HT-29 (cell line): ENCODE data around the gene RGS12. TPM values are rescaled to one million over a fixed set of nuclear protein-coding genes. Genes with fewer than 3 reads are reported as not detected.
"Not testable (repeated sequence)": the region's sequence is repeated elsewhere in the genome, so short reads cannot be mapped to it uniquely, and the experiment has no call there.

ENCODE experiments used
- DNase-seq: peaks from one replicate; pipeline ENCODE4 v3.0.0-alpha.2; 2015; ENCODE audit warnings: low spot score
- total RNA-seq: library from RNA; depleted of rRNA; stranded (reverse); fragments of >200 nt; shearing (Covaris generic); gene quantifications from 2 replicates; pipeline ENCODE4 v1.2.3, GENCODE V29; 2014

The RGS12 gene
- total RNA-seq, 1 experiment from 2014 or later = 7.1 TPM

DNA sequence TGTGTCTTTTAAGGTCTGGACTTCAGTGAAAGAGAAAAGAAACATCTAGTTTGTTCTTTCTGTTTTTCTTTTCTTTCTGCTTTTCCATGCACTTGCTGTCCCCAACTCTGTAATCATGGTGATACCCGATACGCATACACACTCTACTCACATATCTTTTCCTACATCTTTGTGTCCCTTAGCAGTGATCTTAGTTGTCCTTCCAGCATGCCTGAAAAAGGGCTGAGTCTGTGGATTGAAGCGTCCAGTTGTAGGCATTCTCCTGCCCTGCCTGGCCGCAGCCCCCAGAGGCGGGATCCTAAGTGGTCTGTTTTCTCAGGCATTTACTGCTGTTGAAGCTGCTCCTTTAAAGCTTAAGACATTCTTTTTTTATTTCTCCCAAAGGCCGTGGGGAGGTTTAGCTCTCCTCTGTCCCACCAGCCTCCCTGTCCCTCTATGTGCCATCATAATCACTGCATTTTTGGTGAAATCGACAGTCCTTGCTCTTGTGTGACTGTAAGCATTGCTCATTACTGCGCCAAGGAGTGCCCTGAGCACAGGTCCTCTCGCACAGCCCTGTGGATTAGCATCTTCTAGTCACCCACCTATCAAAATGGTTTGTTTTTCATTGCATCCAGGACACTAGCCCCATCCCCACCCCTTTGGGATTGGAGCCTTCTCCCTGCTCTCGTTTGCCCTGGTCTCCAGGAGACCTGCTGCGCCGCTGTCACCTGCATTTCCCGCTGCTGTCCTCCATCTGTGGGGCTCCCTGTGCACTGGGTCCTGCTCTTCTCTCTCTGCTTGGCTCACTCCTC lies 4.4 kb downstream of the RGS12 start:
- no peak for DNase-seq

DNA sequence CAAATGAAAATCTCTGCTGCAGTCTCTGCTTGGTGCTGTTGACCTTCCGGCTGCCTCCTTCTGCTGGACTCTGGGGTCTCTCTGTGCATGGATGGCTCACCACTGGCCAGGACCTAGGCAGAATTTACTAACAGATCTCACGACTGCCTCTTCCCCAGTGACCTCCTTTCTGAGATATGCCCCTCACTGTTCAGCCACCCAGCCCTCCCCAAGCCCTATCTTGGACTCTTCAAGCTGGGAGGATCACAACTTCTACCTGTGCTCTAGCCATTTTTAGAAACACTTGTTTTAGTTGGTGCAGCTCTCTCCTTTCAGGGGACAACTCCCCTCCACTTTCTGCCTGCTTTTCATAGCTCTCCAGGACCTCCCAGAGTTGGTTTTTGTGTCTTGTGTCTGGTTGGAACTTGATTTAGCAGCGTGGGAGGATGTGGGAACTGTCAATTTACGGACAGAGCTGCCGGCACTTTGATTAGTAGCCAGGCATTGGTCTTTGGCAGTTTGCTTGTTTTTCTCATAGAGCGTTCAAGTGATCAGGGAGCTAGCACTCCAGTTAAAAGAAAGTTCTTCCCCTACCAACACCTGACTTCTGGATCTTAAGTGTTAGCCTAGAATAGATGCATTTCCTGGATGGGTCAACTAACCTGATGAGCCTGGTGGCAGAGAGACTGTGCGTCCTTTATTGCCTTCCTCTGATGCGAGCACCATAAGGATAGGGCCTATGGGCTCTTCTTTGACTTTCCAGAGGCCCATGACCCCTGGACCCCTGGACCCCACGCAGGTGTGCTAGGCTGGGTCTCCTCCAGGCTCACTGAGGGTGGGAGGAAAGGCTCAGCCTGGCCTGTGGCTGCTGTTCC lies 6.5 kb downstream of the RGS12 start:
- no peak for DNase-seq

- no peak for DNase-seq
Measured at GRCh38 chr4:3299976-3300671, 7.3 kb downstream of the RGS12 start.

- not testable (repeated sequence) for DNase-seq
Measured at GRCh38 chr4:3300882-3301281, 8.1 kb downstream of the RGS12 start.

DNA sequence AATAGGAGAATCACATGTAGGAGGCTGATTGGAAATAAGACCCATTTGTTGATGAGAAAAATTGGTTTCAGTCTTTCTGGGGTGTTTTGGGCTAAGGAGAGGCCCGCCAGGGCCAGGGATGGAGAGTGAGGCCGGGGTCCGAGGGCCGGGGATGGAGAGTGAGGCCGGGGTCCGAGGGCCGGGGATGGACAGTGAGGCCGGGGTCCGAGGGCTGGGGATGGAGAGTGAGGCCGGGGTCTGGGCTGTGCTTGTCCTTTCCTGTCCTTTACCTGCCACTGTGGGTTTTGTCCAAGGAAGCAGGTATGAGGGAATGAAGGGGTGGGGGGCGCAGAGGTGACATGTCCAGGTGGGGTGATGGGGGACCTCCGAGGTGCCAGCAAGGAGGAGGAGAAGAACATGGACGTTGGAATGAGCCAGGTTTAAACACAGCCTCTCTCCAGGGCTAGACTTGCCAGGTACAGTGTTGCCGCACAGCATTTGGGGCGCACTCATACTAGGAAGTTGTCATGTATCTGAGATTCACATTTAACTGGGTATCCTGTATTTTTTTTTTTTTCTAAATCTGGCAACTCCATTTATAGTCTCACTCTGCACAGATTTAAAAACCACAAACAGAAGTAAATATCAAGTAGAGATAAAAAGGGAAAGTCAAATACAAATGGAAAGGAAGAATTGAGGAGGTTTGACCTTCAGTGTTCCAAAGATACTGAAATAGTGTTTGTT lies 8.8 kb downstream of the RGS12 start:
- DNase-seq = no peak

DNA sequence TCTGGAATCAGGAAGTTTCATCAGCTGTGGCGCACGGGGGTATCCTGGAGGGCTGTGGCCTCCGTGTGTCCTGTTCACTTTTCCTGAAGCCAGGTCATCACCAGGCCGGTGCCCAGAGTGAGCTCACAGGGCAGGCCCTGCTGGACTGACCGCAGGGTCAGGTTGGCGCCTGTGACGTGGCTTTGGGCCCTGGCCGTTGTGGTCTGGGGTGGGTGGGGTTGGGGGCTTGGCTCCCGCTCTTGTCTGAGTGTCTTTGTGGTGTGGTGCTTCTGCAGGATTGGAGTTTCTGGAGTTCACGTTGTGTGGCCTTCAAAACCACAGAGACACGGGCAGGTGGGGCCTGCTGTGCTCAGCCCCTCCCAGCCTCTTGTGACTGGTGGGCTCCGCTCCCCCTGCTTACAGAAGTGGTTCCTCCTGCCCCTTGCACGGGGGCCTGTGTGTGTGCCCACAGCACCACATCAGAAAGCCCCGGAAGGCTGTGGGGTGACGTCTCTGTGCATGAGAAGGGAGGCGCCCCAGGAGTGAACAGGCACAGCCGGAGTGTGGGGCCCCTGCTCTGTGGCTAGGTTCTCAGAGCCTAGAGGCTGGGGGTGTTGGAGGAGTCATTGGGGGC lies 9.5 kb downstream of the RGS12 start:
- no peak for DNase-seq

GRCh38 chr4:3302786-3303564 lies 10.2 kb downstream of the RGS12 start:
- DNase-seq = no peak

DNA sequence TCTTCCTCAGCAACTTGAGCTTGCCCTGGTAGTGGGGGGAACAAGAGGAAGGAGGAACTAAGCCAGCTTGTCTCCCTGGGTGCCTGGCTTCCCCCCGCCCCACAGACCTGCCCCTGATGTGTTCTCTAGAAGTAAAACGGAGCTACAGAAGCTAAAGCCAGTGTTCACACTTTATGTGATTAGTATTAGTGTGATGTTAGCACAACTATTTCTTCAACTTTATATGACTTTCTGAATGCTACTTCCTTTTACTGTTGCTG lies 10.7 kb downstream of the RGS12 start:
- DNase-seq = no peak

DNA sequence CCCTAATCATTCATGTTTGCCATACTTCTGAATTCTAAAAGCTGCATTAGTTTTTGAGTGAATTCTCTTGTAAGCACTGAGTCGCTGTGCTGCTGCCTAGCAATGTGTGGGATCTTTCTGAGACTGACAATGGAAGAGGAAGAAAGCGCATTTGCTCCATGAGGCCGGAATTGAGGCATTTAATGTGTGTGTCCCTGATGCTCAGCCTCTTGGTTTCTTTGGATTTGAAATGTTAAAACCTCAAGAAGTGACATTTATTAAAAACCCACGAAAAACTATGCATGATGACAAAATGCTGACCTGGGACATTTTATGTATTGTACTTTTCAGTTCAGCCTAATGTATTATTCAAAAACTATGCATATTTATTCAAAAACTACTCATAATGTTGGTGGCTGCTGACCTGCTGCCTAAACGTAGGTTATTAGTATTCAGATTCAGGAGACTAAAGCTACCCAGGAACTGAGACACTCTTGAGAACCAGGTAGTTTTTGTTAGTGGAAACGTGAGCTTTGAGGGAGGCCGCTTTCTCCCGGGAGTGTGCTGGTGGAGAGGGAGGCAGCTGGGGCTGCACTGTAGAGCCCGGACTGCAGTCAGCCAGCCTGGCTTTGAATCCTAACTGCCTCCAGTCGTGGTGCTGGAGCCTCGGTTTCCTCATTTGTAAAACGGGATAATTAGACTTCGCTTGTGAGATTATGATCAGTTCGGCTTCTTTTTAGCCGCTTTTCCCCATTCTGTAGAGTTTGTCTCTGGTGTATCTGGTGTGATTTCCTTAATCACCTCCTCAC lies 11.3 kb downstream of the RGS12 start:
- DNase-seq = no peak

GRCh38 chr4:3304831-3305609 lies 12.2 kb downstream of the RGS12 start:
- no peak for DNase-seq

DNA sequence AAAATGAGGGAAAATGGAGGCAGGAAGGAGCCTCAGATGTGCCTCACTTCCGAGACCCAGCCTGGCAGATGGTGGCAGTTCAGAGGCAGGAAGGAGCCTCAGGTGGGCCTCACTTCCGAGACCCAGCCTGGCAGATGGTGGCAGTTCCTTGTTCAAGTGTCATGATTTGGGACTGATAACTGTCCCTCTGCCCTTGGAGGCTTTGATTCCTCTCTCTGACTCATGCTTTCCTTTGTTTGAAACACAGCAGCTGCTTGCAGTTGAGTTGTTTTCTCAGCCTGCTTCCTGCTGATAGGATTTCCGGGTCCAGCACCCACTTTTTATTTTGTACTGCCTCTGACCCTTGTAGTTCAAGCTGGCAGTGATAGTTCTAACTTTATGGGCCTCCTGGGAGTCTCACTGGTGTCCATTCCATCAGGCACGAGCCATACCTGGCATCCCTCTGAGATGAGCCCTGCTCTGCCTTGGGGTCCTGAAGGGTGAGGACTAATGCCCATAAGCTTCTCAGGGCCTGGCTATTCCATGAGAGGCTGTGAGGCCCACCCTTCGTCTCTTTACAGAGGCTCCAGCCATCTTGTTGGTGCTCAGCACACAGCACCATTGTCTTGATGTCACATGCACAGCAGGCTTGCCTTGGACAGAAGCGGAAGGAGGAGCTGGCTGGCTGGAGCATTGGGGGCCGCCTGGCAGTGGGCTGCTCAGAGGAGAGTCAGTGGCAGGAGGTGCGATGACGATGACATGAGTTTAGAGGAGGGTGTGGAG lies 13.0 kb downstream of the RGS12 start:
- DNase-seq = no peak

DNA sequence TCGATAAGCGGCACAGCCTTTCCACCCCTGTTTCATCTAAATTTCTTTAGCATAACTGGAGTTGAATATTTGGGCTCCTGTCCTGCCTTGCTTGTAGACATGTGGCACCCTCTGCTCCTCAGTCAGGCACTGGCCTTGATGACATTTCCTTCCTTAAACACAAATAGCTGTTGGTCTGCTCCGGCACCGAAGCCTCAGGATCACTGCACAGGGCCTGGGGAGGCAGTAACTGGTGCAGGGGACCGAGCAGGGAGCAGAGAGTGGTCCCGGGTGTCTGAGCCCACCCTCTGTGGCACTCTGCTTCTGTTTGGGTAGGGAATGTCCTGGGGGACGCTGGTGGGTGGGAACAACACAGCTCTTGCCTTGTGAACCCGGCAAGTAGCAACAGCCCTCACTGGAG lies 13.6 kb downstream of the RGS12 start:
- DNase-seq = no peak

GRCh38 chr4:3307060-3307459 lies 14.2 kb downstream of the RGS12 start:
- no peak for DNase-seq

DNA sequence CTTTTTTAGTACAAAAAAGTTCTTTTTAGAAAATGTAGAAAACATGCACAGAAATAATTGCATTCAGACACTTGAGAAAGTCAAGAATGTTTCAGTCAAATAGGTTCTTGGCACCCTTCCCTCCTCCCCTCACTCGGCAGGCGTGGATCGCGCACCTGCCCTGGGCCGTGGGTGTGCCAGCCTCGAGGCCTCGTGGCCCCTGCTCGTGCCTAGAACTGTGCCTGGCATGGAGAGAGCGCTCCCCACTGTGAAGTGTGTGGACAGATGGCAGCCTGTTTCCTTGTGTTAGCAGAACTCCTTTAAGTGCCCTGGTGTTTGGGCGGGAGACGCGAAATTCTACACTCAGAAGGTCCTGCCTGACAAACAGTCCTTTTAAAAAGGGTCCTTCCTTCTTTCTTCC lies 14.7 kb downstream of the RGS12 start:
- DNase-seq = no peak

- DNase-seq = no peak
Measured at GRCh38 chr4:3307891-3308575, 15.2 kb downstream of the RGS12 start.

GRCh38 chr4:3308691-3309090 lies 15.9 kb downstream of the RGS12 start:
- no peak for DNase-seq

GRCh38 chr4:3310301-3311094 lies 17.7 kb downstream of the RGS12 start:
- DNase-seq = no peak
